ENCODE data around the gene MBTPS1. TPM values are rescaled to one million over a fixed set of nuclear protein-coding genes. Genes with fewer than 3 reads are reported as not detected.

MBTPS1 gene
- total RNA-seq, 1 donor from 2014 or later, result 53.2 TPM

GRCh38 chr16:84045001-84045817 is 71.5 kb downstream of the MBTPS1 start:
- DNase-seq (ENCODE audit: low spot score), result no peak
- intact Hi-C loops (cut with DNase I), result no loop called here

GRCh38 chr16:84044118-84044488 is 72.6 kb downstream of the MBTPS1 start:
- intact Hi-C loops (cut with DNase I), result no loop called here

GRCh38 chr16:84043486-84044117 is 73.1 kb downstream of the MBTPS1 start:
- DNase-seq (ENCODE audit: low spot score), result no peak
- intact Hi-C loops (cut with DNase I), result no loop called here

More at GRCh38 chr16:84044118-84044488, 72.6 kb downstream of the MBTPS1 start:
- no peak for DNase-seq (ENCODE audit: low spot score)

GRCh38 chr16:84042879-84043485 is 73.8 kb downstream of the MBTPS1 start:
- intact Hi-C loops (cut with DNase I), result no loop called here
- no peak for DNase-seq (ENCODE audit: low spot score)

GRCh38 chr16:84042308-84042878 is 74.3 kb downstream of the MBTPS1 start, which contains the start of gene SLC38A8:
Gene SLC38A8, minus strand, starts transcription at chr16:84042795. Its CDS starts 638 bp downstream, at chr16:84042157.
- intact Hi-C loops (cut with DNase I), result no loop called here

GRCh38 chr16:84041881-84042280 is 74.9 kb downstream of the MBTPS1 start:
- no peak for DNase-seq (ENCODE audit: low spot score)
- intact Hi-C loops (cut with DNase I), result no loop called here

More at GRCh38 chr16:84042308-84042878, 74.3 kb downstream of the MBTPS1 start, which contains the start of gene SLC38A8:
- no peak for DNase-seq (ENCODE audit: low spot score)

- intact Hi-C loops (cut with DNase I), result no loop called here
- DNase-seq (ENCODE audit: low spot score), result no peak
These were observed 75.6 kb downstream of the MBTPS1 start for GRCh38 chr16:84040823-84041820.

GRCh38 chr16:84040226-84040822 is 76.4 kb downstream of the MBTPS1 start:
- DNase-seq (ENCODE audit: low spot score), result no peak
- intact Hi-C loops (cut with DNase I), result no loop called here

GRCh38 chr16:84039696-84040095 is 77.0 kb downstream of the MBTPS1 start:
- no peak for DNase-seq (ENCODE audit: low spot score)
- intact Hi-C loops (cut with DNase I), result no loop called here

GRCh38 chr16:84038469-84038868 is 78.3 kb downstream of the MBTPS1 start:
- DNase-seq (ENCODE audit: low spot score), result no peak
- intact Hi-C loops (cut with DNase I), result no loop called here

- intact Hi-C loops (cut with DNase I), result no loop called here
- DNase-seq (ENCODE audit: low spot score), result no peak
These were observed 79.7 kb downstream of the MBTPS1 start for GRCh38 chr16:84036982-84037425.

- DNase-seq (ENCODE audit: low spot score), result no peak
- intact Hi-C loops (cut with DNase I), result no loop called here
These were observed 80.6 kb downstream of the MBTPS1 start for GRCh38 chr16:84036131-84036530.

GRCh38 chr16:84034516-84034915 is 82.2 kb downstream of the MBTPS1 start:
- intact Hi-C loops (cut with DNase I), result no loop called here
- DNase-seq (ENCODE audit: low spot score), result no peak

GRCh38 chr16:84033251-84034195 is 83.2 kb downstream of the MBTPS1 start:
- intact Hi-C loops (cut with DNase I), result no loop called here
- no peak for DNase-seq (ENCODE audit: low spot score)

GRCh38 chr16:84032458-84033178 is 84.1 kb downstream of the MBTPS1 start:
- intact Hi-C loops (cut with DNase I), result no loop called here
- DNase-seq (ENCODE audit: low spot score), result no peak

GRCh38 chr16:84031556-84031955 is 85.2 kb downstream of the MBTPS1 start:
- intact Hi-C loops (cut with DNase I), result no loop called here
- no peak for DNase-seq (ENCODE audit: low spot score)

Data from cardiac septum (tissue), 1 donor.